GM23338 (cell line): ENCODE measurements around the gene PCYT2. TPM values are rescaled to one million over a fixed set of nuclear protein-coding genes. Genes with fewer than 3 reads are reported as not detected.

Experiments
- ATAC-seq: fragments of 200-7000 bp; cut with Tn5 transposase; 3 replicates; pipeline ENCODE4 v1.9.1; 2020
- DNase-seq: peaks from one replicate; pipeline ENCODE4 v3.0.0-alpha.2; 2015; ENCODE audit warnings: low spot score
- H2AFZ ChIP-seq: fragments of 200-600 bp; sonication (generic); 2 replicates; pipeline ENCODE4 v1.8.0; 2016; ENCODE audit warnings: antibody characterized with exemption, mild to moderate bottlenecking, moderate library complexity
- H3F3A ChIP-seq: fragments of 200-600 bp; sonication (generic); replicated peaks from 2 replicates; pipeline ENCODE4 v1.8.0; 2017; ENCODE audit warnings: antibody characterized with exemption, mixed run types, low read depth
- H3K27ac ChIP-seq: fragments of 200-600 bp; sonication (generic); 2 replicates; pipeline ENCODE4 v1.6.1; 2016; ENCODE audit warnings: low read depth
- H3K27me3 ChIP-seq: fragments of 200-600 bp; sonication (generic); 2 replicates; pipeline ENCODE4 v1.8.0; 2016; ENCODE audit warnings: mild to moderate bottlenecking, mixed run types, moderate library complexity; ENCODE audit not compliant: insufficient read depth
- H3K36me3 ChIP-seq: fragments of 200-600 bp; sonication (generic); 2 replicates; pipeline ENCODE4 v1.8.0; 2016; ENCODE audit warnings: mild to moderate bottlenecking; ENCODE audit not compliant: insufficient read depth
- H3K4me1 ChIP-seq: fragments of 200-600 bp; sonication (generic); 2 replicates; pipeline ENCODE4 v1.8.0; 2016; ENCODE audit warnings: mild to moderate bottlenecking, moderate library complexity; ENCODE audit not compliant: insufficient read depth
- H3K4me2 ChIP-seq: fragments of 200-600 bp; sonication (generic); 2 replicates; pipeline ENCODE4 v1.7.1; 2017; ENCODE audit warnings: mixed run types
- H3K4me3 ChIP-seq: fragments of 200-600 bp; sonication (generic); 2 replicates; pipeline ENCODE4 v1.6.1; 2016; ENCODE audit warnings: mixed run types
- H3K79me2 ChIP-seq: fragments of 200-600 bp; sonication (generic); replicated peaks from 2 replicates; pipeline ENCODE4 v1.8.0; 2017; ENCODE audit warnings: mild to moderate bottlenecking; ENCODE audit not compliant: insufficient read depth
- H3K9me2 ChIP-seq: fragments of 200-600 bp; sonication (generic); 2 replicates; pipeline ENCODE4 v1.8.0; 2017; ENCODE audit not compliant: insufficient read depth
- H4K20me1 ChIP-seq: fragments of 200-600 bp; sonication (generic); replicated peaks from 2 replicates; pipeline ENCODE4 v1.8.0; 2017; ENCODE audit warnings: mild to moderate bottlenecking; ENCODE audit not compliant: insufficient read depth
- H3K27ac Mint-ChIP-seq: 2 replicates; pipeline ENCODE4 v1.8.0; 2020; ENCODE audit warnings: inconsistent platforms, mild to moderate bottlenecking, moderate library complexity, mixed read lengths
- H3K27me3 Mint-ChIP-seq: 3 replicates; pipeline ENCODE4 v1.8.0; 2022; ENCODE audit warnings: low read depth, mild to moderate bottlenecking, moderate library complexity, mixed read lengths, inconsistent platforms; ENCODE audit not compliant: insufficient read depth, poor library complexity
- H3K36me3 Mint-ChIP-seq: 3 replicates; pipeline ENCODE4 v1.8.0; 2021; ENCODE audit warnings: low read depth, mild to moderate bottlenecking, inconsistent platforms, moderate library complexity, mixed read lengths
- H3K4me1 Mint-ChIP-seq: 3 replicates; pipeline ENCODE4 v1.8.0; 2020; ENCODE audit warnings: mild to moderate bottlenecking, inconsistent platforms, mixed read lengths
- H3K4me3 Mint-ChIP-seq: 3 replicates; pipeline ENCODE4 v1.8.0; 2021; ENCODE audit warnings: moderate library complexity, mild to moderate bottlenecking, inconsistent platforms, mixed read lengths
- H3K9me3 Mint-ChIP-seq: 3 replicates; pipeline ENCODE4 v1.8.0; 2020; ENCODE audit warnings: moderate library complexity, mild to moderate bottlenecking, inconsistent platforms, mixed read lengths
- CREB1 ChIP-seq: fragments of 250-450 bp; sonication (Bioruptor Pico); IDR thresholded peaks from 2 replicates; pipeline ENCODE4 v1.5.0; 2020; ENCODE audit warnings: low read depth, mild to moderate bottlenecking, moderate library complexity
- EZH2phosphoT487 ChIP-seq: fragments of 200-600 bp; sonication (generic); IDR thresholded peaks from one replicate; pipeline ENCODE4 v1.8.1; 2018; ENCODE audit warnings: antibody characterized with exemption; ENCODE audit not compliant: unreplicated experiment
- JUNB ChIP-seq: IDR thresholded peaks from one replicate; pipeline ENCODE4 v1.6.1; 2016; ENCODE audit warnings: antibody characterized with exemption; ENCODE audit not compliant: unreplicated experiment
- NANOG ChIP-seq: IDR thresholded peaks from 2 replicates; pipeline ENCODE4 v1.6.1; 2016; ENCODE audit warnings: antibody characterized with exemption, borderline replicate concordance
- STAT1 ChIP-seq: IDR thresholded peaks from one replicate; pipeline ENCODE4 v1.6.1; 2016; ENCODE audit warnings: antibody characterized with exemption; ENCODE audit not compliant: unreplicated experiment
- ZNF114 ChIP-seq: fragments of 250-450 bp; sonication (Bioruptor Pico); IDR thresholded peaks from 2 replicates; pipeline ENCODE4 v1.5.0; 2020; ENCODE audit warnings: mild to moderate bottlenecking, moderate library complexity
- ZNF331 ChIP-seq: fragments of 250-450 bp; sonication (Bioruptor Pico); IDR thresholded peaks from 2 replicates; pipeline ENCODE4 v1.5.0; 2020; ENCODE audit warnings: low read depth, mild to moderate bottlenecking, moderate library complexity
- polyA plus RNA-seq: library from polyadenylated mRNA; unstranded; fragments of >200 nt; fragmentation: Nextera tagmentation; extraction: Ambion mirVana; gene quantifications from 2 replicates; pipeline ENCODE4 v1.2.1, GENCODE V29; 2016
- total RNA-seq: library from RNA; depleted of rRNA; stranded (reverse); fragments of >200 nt; shearing (Covaris generic); gene quantifications from 2 replicates; pipeline ENCODE4 v1.2.3, GENCODE V29; 2014
- TF ChIP-seq, protein P1 (sequence below): fragments of 250-450 bp; sonication (Bioruptor Pico); IDR thresholded peaks from 2 replicates; pipeline ENCODE4 v1.5.0; 2020; ENCODE audit warnings: mild to moderate bottlenecking, moderate library complexity
- TF ChIP-seq, protein P2 (sequence below): IDR thresholded peaks from 2 replicates; pipeline ENCODE4 v1.6.1; 2016; ENCODE audit warnings: antibody characterized with exemption
- TF ChIP-seq, protein P3 (sequence below): IDR thresholded peaks from one replicate; pipeline ENCODE4 v1.6.1; 2018; ENCODE audit warnings: antibody characterized with exemption; ENCODE audit not compliant: unreplicated experiment

The PCYT2 gene
- total and polyA plus RNA-seq, 2 experiments from 2014 or later = 51.6 to 82.9 TPM

DNA sequence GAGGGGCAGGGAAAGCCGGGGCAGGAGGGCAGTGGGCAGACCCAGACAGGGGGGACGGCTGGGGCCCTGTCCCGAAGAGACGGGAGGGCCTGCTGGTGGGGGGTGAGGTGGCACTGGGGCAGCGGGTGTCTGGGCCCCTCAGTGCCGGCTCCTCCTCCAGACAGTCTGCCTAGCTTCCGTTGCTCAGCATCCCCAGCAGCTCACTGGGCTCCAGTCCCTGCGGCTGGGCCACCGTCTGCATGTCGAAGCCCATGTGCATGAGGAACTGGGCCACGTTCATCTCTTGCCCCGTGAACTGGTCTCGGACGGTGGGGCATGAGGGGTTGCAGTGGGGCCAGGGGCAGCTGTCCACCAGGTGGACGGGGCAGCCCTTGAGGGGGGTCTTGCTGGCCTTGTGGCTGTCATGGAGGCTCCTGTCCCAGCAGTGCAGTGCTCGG is 41.6 kb upstream of the PCYT2 start:
- no peak for ATAC-seq
- peaks cover 22% of the 10 kb centered on the region for H3K27me3 Mint-ChIP-seq

DNA sequence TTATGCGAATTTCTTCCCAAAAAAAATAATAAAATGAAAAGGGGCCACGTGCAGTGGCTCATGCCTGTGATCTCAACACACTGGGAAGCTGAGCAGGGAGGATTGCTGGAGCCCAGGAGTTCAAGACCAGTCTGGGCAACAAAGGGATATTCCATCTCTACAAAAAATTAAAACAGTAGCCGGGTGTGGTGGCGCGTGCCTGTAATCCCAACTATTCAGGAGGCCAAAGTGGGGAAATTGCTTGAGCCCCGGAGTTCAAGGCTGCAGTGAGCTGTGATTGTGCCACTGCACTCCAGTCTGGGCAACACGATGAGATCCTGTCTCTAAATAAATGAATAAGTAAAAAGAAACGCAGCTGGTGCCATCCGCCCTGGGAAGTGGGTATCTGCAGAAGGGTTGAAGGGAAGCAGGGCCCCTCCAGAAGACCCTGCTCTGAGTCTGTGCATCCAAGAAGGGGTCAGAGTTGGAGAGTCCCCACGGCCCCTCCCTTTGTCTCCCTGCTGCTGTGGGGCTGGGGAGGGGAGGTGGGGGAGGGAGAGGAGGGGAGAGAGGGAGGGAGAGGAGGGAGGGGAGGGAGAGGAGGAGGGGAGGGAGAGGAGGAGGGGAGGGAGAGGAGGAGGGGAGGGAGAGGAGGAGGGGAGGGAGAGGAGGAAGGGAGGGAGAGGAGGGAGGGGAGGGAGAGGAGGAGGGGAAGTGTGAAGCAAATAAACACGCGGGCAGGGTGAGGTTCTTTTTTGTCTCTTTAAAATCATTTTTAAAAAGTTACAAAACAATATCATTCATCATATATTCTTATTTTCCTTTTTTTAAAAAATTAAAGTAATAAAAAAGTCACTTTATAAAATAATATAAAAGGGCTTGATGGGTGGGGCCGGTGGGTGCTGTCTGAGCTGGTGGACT is 40.8 kb upstream of the PCYT2 start:
- Mint-ChIP-seq H3K27me3 (peaks cover 14% of the 10 kb centered on the region), H3K4me1 (peaks cover 2% of the 10 kb centered on the region; the same call in 2 of the 3 replicates)
- TF ChIP-seq, protein P1, sequence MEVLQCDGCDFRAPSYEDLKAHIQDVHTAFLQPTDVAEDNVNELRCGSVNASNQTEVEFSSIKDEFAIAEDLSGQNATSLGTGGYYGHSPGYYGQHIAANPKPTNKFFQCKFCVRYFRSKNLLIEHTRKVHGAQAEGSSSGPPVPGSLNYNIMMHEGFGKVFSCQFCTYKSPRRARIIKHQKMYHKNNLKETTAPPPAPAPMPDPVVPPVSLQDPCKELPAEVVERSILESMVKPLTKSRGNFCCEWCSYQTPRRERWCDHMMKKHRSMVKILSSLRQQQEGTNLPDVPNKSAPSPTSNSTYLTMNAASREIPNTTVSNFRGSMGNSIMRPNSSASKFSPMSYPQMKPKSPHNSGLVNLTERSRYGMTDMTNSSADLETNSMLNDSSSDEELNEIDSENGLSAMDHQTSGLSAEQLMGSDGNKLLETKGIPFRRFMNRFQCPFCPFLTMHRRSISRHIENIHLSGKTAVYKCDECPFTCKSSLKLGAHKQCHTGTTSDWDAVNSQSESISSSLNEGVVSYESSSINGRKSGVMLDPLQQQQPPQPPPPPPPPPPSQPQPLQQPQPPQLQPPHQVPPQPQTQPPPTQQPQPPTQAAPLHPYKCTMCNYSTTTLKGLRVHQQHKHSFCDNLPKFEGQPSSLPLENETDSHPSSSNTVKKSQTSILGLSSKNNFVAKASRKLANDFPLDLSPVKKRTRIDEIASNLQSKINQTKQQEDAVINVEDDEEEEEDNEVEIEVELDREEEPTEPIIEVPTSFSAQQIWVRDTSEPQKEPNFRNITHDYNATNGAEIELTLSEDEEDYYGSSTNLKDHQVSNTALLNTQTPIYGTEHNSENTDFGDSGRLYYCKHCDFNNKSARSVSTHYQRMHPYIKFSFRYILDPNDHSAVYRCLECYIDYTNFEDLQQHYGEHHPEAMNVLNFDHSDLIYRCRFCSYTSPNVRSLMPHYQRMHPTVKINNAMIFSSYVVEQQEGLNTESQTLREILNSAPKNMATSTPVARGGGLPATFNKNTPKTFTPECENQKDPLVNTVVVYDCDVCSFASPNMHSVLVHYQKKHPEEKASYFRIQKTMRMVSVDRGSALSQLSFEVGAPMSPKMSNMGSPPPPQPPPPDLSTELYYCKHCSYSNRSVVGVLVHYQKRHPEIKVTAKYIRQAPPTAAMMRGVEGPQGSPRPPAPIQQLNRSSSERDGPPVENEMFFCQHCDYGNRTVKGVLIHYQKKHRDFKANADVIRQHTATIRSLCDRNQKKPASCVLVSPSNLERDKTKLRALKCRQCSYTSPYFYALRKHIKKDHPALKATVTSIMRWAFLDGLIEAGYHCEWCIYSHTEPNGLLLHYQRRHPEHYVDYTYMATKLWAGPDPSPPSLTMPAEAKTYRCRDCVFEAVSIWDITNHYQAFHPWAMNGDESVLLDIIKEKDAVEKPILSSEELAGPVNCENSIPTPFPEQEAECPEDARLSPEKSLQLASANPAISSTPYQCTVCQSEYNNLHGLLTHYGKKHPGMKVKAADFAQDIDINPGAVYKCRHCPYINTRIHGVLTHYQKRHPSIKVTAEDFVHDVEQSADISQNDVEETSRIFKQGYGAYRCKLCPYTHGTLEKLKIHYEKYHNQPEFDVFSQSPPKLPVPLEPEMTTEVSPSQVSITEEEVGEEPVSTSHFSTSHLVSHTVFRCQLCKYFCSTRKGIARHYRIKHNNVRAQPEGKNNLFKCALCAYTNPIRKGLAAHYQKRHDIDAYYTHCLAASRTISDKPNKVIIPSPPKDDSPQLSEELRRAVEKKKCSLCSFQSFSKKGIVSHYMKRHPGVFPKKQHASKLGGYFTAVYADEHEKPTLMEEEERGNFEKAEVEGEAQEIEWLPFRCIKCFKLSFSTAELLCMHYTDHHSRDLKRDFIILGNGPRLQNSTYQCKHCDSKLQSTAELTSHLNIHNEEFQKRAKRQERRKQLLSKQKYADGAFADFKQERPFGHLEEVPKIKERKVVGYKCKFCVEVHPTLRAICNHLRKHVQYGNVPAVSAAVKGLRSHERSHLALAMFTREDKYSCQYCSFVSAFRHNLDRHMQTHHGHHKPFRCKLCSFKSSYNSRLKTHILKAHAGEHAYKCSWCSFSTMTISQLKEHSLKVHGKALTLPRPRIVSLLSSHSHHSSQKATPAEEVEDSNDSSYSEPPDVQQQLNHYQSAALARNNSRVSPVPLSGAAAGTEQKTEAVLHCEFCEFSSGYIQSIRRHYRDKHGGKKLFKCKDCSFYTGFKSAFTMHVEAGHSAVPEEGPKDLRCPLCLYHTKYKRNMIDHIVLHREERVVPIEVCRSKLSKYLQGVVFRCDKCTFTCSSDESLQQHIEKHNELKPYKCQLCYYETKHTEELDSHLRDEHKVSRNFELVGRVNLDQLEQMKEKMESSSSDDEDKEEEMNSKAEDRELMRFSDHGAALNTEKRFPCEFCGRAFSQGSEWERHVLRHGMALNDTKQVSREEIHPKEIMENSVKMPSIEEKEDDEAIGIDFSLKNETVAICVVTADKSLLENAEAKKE (CRISPR knock-in tag) = no peak
- no peak for TF ChIP-seq STAT1
- no peak for TF ChIP-seq NANOG
- TF ChIP-seq JUNB = no peak

More for the DNA sequence above, 41.6 kb upstream of the PCYT2 start:
- H4K20me1 ChIP-seq = no peaks in the 10 kb centered on the region; the same call in 1 of the 2 replicates
- Mint-ChIP-seq H3K27ac (no peak overlapping the region), H3K4me3 (no peak overlapping the region), H3K36me3 (no peaks in the 10 kb centered on the region), H3K9me3 (no peaks in the 10 kb centered on the region), H3K4me1 (no peaks in the 10 kb centered on the region; the same call in 2 of the 3 replicates)
- no peak for DNase-seq
- no peaks in the 10 kb centered on the region for H3K9me2 ChIP-seq
- no peak overlapping the region for H3K4me3 ChIP-seq
- peaks cover 11% of the 10 kb centered on the region for H3K27me3 ChIP-seq
- H3K79me2 ChIP-seq = no peaks in the 10 kb centered on the region
- no peaks in the 10 kb centered on the region for H3K4me1 ChIP-seq
- no peak overlapping the region for H2AFZ ChIP-seq
- H3K4me2 ChIP-seq = no peak overlapping the region
- no peaks in the 10 kb centered on the region for H3K36me3 ChIP-seq
- H3K27ac ChIP-seq = no peak overlapping the region
- TF ChIP-seq, protein P2, sequence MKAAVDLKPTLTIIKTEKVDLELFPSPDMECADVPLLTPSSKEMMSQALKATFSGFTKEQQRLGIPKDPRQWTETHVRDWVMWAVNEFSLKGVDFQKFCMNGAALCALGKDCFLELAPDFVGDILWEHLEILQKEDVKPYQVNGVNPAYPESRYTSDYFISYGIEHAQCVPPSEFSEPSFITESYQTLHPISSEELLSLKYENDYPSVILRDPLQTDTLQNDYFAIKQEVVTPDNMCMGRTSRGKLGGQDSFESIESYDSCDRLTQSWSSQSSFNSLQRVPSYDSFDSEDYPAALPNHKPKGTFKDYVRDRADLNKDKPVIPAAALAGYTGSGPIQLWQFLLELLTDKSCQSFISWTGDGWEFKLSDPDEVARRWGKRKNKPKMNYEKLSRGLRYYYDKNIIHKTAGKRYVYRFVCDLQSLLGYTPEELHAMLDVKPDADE = no peak
- TF ChIP-seq, protein P3, sequence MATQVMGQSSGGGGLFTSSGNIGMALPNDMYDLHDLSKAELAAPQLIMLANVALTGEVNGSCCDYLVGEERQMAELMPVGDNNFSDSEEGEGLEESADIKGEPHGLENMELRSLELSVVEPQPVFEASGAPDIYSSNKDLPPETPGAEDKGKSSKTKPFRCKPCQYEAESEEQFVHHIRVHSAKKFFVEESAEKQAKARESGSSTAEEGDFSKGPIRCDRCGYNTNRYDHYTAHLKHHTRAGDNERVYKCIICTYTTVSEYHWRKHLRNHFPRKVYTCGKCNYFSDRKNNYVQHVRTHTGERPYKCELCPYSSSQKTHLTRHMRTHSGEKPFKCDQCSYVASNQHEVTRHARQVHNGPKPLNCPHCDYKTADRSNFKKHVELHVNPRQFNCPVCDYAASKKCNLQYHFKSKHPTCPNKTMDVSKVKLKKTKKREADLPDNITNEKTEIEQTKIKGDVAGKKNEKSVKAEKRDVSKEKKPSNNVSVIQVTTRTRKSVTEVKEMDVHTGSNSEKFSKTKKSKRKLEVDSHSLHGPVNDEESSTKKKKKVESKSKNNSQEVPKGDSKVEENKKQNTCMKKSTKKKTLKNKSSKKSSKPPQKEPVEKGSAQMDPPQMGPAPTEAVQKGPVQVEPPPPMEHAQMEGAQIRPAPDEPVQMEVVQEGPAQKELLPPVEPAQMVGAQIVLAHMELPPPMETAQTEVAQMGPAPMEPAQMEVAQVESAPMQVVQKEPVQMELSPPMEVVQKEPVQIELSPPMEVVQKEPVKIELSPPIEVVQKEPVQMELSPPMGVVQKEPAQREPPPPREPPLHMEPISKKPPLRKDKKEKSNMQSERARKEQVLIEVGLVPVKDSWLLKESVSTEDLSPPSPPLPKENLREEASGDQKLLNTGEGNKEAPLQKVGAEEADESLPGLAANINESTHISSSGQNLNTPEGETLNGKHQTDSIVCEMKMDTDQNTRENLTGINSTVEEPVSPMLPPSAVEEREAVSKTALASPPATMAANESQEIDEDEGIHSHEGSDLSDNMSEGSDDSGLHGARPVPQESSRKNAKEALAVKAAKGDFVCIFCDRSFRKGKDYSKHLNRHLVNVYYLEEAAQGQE = no peak
- TF ChIP-seq ZNF331 (CRISPR knock-in tag) = no peak
- TF ChIP-seq CREB1 (CRISPR knock-in tag) = no peak
- TF ChIP-seq EZH2phosphoT487 = no peak
- no peak for TF ChIP-seq ZNF114 (CRISPR knock-in tag)
- no peaks in the 10 kb centered on the region for H3F3A ChIP-seq

More for the DNA sequence above, 40.8 kb upstream of the PCYT2 start:
- H3K27ac ChIP-seq = no peak overlapping the region
- Mint-ChIP-seq H3K27ac (no peak overlapping the region), H3K9me3 (no peaks in the 10 kb centered on the region; the same call in 2 of the 3 replicates), H3K4me3 (no peak overlapping the region), H3K36me3 (no peaks in the 10 kb centered on the region)
- H3K27me3 ChIP-seq = peaks cover 4% of the 10 kb centered on the region; the same call in 1 of the 2 replicates
- no peaks in the 10 kb centered on the region for H3K4me1 ChIP-seq
- no peaks in the 10 kb centered on the region for H3F3A ChIP-seq
- no peaks in the 10 kb centered on the region for H3K79me2 ChIP-seq
- no peak overlapping the region for H3K4me3 ChIP-seq
- no peaks in the 10 kb centered on the region for H3K9me2 ChIP-seq
- no peak for DNase-seq
- ATAC-seq = no peak
- H2AFZ ChIP-seq = no peak overlapping the region
- H3K4me2 ChIP-seq = no peak overlapping the region
- H4K20me1 ChIP-seq = no peaks in the 10 kb centered on the region; the same call in 1 of the 2 replicates
- H3K36me3 ChIP-seq = no peaks in the 10 kb centered on the region
